HG03378 (cell line): ENCODE results near the gene AQP12B.

Source experiments
- ATAC-seq: cut with Tn5 transposase; IDR thresholded peaks from one replicate; pipeline ENCODE4 v1.9.1; 2021; ENCODE audit warnings: mild to moderate bottlenecking, moderate library complexity; ENCODE audit not compliant: unreplicated experiment

AQP12B gene

GRCh38 chr2:240637116-240637900 lies 45.4 kb downstream of the AQP12B start:
- ATAC-seq, result no peak

GRCh38 chr2:240636563-240637115 lies 46.0 kb downstream of the AQP12B start:
- ATAC-seq, result no peak

- no peak for ATAC-seq
Measured at GRCh38 chr2:240635998-240636547, 46.6 kb downstream of the AQP12B start.

- ATAC-seq, result no peak
Measured at GRCh38 chr2:240635121-240635997, 47.3 kb downstream of the AQP12B start.

GRCh38 chr2:240632306-240632721 lies 50.4 kb downstream of the AQP12B start:
- no peak for ATAC-seq

GRCh38 chr2:240631548-240632305 lies 51.0 kb downstream of the AQP12B start:
- ATAC-seq, result no peak

GRCh38 chr2:240630771-240631547 lies 51.7 kb downstream of the AQP12B start:
- ATAC-seq, result no peak

GRCh38 chr2:240629968-240630770 lies 52.5 kb downstream of the AQP12B start:
- no peak for ATAC-seq

- ATAC-seq, result no peak
Measured at GRCh38 chr2:240629619-240629967, 53.1 kb downstream of the AQP12B start.

GRCh38 chr2:240628808-240629618 lies 53.7 kb downstream of the AQP12B start:
- ATAC-seq, result no peak

- no peak for ATAC-seq
Measured at GRCh38 chr2:240628507-240628807, 54.2 kb downstream of the AQP12B start.

GRCh38 chr2:240627736-240628506 lies 54.8 kb downstream of the AQP12B start:
- ATAC-seq, result no peak

- no peak for ATAC-seq
Measured at GRCh38 chr2:240626531-240627300, 56.0 kb downstream of the AQP12B start.
